ENCODE data around the gene CCDC185. TPM values are rescaled to one million over a fixed set of nuclear protein-coding genes. Genes with fewer than 3 reads are reported as not detected.

The CCDC185 gene
- total and polyA plus RNA-seq, 10 donors: not detected

DNA sequence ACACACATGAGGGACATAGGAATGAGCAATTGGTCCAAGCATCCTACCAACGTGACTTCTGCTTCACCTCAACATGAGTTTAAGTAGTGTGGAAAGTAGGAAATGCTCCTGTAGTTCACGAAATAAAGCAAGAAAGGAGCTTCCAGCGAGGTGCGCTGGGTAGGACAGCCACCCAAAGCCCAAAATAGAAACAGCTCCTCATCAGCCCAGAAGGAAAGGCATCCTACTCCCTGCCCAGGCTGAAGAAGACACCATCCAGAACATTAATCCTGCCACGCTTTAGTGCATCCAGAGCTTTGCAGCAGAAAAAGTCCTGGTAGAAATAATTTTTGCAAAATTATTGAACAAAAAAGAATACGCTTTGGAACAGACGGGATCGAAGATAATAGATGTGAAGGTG is 25.9 kb downstream of the CCDC185 start:
- H3K4me3 ChIP-seq: no peak overlapping the region
- H3K36me3 ChIP-seq: no peaks in the 10 kb centered on the region
- DNase-seq: no peak
- no peaks in the 10 kb centered on the region for H3K4me1 ChIP-seq
- intact Hi-C loops (cut with DNase I; ENCODE audit: low total_unique reads): no loop called here
- TF ChIP-seq, protein P1, sequence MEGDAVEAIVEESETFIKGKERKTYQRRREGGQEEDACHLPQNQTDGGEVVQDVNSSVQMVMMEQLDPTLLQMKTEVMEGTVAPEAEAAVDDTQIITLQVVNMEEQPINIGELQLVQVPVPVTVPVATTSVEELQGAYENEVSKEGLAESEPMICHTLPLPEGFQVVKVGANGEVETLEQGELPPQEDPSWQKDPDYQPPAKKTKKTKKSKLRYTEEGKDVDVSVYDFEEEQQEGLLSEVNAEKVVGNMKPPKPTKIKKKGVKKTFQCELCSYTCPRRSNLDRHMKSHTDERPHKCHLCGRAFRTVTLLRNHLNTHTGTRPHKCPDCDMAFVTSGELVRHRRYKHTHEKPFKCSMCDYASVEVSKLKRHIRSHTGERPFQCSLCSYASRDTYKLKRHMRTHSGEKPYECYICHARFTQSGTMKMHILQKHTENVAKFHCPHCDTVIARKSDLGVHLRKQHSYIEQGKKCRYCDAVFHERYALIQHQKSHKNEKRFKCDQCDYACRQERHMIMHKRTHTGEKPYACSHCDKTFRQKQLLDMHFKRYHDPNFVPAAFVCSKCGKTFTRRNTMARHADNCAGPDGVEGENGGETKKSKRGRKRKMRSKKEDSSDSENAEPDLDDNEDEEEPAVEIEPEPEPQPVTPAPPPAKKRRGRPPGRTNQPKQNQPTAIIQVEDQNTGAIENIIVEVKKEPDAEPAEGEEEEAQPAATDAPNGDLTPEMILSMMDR (IDR thresholded peaks at IDR 0.05 in 8 of 11, conservative IDR thresholded peaks at IDR 0.05 in 3 of 11): no peak
- TF ChIP-seq POLR2A (IDR thresholded peaks at IDR 0.05) (no peak), POLR2AphosphoS5 (IDR thresholded peaks at IDR 0.05) (no peak)
- WGBS, 5 donors: 88 to 93% (median 90%) methylated on average over 8 of the region's 8 CpGs
- H3K9me3 ChIP-seq: no peaks in the 10 kb centered on the region
- H3K27ac ChIP-seq: no peak overlapping the region
- H3K27me3 ChIP-seq (replicated peaks in 1 of 7): peaks cover 0 to 10% (median 0%) of the 10 kb centered on the region in 7 donors

DNA sequence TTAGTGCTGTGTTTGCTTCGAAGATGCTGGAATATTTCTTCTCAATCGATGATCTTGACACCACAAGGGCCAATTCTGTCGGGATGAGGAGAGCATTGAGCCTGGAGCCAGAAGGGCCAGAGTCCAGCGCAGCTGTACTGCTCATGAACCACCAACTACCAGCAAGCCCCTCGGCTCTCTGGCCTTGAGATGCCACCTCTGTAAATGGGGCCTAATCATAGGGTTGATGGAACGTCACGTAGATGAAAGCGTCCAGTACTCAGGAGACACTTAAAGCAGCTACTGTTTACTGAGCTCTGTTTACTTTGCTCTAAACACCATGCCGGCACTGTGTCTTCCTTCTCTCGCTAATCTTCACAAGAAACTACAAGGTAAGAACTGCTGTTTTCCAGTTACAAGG is 26.3 kb downstream of the CCDC185 start:
- no peak overlapping the region for H3K27ac ChIP-seq
- WGBS, 5 donors: 79 to 86% (median 83%) methylated on average over 10 of the region's 10 CpGs
- H3K9me3 ChIP-seq: no peaks in the 10 kb centered on the region

DNA sequence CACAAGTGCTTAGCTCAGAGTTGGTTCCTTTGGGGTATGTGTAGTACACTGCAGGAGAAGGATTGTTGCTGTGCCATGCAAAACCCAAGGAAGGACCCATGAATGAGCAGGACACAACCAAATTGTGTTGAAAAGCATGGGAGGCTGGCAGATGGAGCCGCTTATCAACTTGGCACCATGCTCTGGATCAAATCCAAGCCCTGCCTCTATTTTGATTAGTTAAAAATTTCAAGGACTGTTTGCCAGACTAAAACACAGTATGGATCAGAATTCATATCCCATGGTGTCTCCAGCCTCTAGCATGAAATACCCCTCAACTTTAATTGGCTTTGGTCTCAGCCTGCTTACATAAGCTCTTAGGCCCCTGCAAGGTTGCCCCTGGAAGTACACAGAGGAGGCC is 27.8 kb downstream of the CCDC185 start:
- intact Hi-C loops (cut with DNase I; ENCODE audit: low total_unique reads): no loop called here
- Histone ChIP-seq H3K4me3 (no peak overlapping the region), H3K27ac (no peak overlapping the region), H3K9me3 (no peaks in the 10 kb centered on the region), H3K4me1 (no peaks in the 10 kb centered on the region), H3K27me3 (replicated peaks in 1 of 7) (peaks cover 0 to 14% (median 0%) of the 10 kb centered on the region in 7 donors), H3K36me3 (no peaks in the 10 kb centered on the region)
- WGBS, 5 donors: 31 to 75% (median 68%) methylated on average over 1 of the region's 1 CpG
- no peak for DNase-seq
- TF ChIP-seq, protein P1 (IDR thresholded peaks at IDR 0.05 in 8 of 11, conservative IDR thresholded peaks at IDR 0.05 in 3 of 11): no peak
- TF ChIP-seq POLR2A (IDR thresholded peaks at IDR 0.05) (no peak), POLR2AphosphoS5 (IDR thresholded peaks at IDR 0.05) (no peak)

More for the DNA sequence above, 26.3 kb downstream of the CCDC185 start:
- no peak for DNase-seq
- H3K36me3 ChIP-seq: no peaks in the 10 kb centered on the region
- TF ChIP-seq POLR2AphosphoS5 (IDR thresholded peaks at IDR 0.05) (no peak), POLR2A (IDR thresholded peaks at IDR 0.05) (no peak)
- TF ChIP-seq, protein P1 (IDR thresholded peaks at IDR 0.05 in 8 of 11, conservative IDR thresholded peaks at IDR 0.05 in 3 of 11): no peak
- H3K4me1 ChIP-seq: no peaks in the 10 kb centered on the region
- intact Hi-C loops (cut with DNase I; ENCODE audit: low total_unique reads): no loop called here
- no peak overlapping the region for H3K4me3 ChIP-seq
- peaks cover 0 to 14% (median 0%) of the 10 kb centered on the region in 7 donors for H3K27me3 ChIP-seq (replicated peaks in 1 of 7)

DNA sequence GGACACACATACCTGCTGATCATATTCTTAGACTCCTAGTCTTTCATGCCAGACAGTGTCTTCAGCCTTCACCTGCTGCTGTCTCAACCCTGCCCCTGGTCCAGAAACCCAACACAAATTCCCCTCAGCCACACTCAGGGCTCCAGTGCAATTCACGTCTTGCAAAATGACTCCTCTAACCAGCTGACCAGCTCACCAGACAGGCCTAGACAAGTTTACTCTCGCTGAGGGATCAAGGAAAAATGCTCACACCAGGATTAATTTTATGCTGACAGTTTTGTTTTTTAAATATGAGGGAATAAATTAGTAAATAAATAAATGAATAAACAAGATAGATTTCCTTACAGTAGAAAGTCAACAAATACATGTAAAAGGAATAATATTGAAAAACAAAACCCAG is 28.5 kb downstream of the CCDC185 start:
- no peak overlapping the region for H3K4me3 ChIP-seq
- H3K27me3 ChIP-seq (replicated peaks in 1 of 7): peaks cover 0 to 14% (median 0%) of the 10 kb centered on the region in 7 donors
- H3K27ac ChIP-seq: no peak overlapping the region
- no peaks in the 10 kb centered on the region for H3K4me1 ChIP-seq
- no peaks in the 10 kb centered on the region for H3K9me3 ChIP-seq
- DNase-seq: no peak
- no peak for TF ChIP-seq POLR2A (IDR thresholded peaks at IDR 0.05)
- TF ChIP-seq, protein P1 (IDR thresholded peaks at IDR 0.05 in 8 of 11, conservative IDR thresholded peaks at IDR 0.05 in 3 of 11): no peak
- no peak for TF ChIP-seq POLR2AphosphoS5 (IDR thresholded peaks at IDR 0.05)
- intact Hi-C loops (cut with DNase I; ENCODE audit: low total_unique reads): no loop called here
- H3K36me3 ChIP-seq: no peaks in the 10 kb centered on the region
- 35 to 44% (median 40%) methylated on average over 2 of the region's 2 CpGs for WGBS, 5 donors
